Measurements from ENCODE around the gene SPINK8. TPM values are rescaled to one million over a fixed set of nuclear protein-coding genes. Genes with fewer than 3 reads are reported as not detected.

Gene SPINK8
- not detected in 2 replicates for total RNA-seq

GRCh38 chr3:48333346-48334245 is at the start of gene SPINK8:
TSS of gene SPINK8 (minus strand) at chr3:48333661. CDS start at chr3:48328341, 5,320 bp downstream.

DNA sequence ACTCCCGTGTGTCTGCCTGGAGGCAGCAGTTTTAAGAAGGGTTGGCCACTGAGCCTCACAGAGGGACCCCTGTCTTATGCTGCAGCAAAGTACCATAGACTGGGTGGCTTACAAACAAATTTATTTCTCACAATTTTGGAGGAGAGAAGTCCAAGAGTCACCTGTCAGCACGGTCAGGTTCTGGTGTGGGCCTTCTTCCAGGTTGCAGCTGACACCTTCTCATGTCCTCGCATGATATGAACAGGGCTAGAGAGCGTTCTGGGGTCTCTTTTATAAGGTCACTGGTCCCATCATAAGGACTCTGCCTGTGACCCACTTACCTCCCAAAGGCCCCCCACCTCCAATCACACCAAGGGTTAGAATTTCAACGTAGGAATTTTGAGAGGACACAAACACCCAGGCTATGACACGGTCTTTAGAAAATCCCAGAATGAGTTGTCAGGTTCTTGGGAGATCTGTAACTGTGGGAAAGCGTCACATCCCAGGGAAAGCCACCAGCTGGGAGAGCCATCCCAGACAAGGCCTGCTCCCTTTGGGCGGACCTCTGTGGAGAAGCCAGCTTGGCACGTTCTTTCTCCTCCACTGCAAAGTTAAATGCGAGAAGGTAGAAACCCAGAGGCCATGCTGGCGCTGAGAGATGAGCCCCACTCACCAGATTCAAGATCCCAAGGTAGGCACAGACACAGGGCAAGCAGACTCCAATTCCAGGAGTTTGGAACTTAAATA is 38.4 kb upstream of the SPINK8 start, which contains the start of gene FBXW12:
Gene FBXW12, plus strand, starts transcription at position 569 of the 726 bp plus-strand sequence. CDS start 549 bp downstream, outside the sequence.

DNA sequence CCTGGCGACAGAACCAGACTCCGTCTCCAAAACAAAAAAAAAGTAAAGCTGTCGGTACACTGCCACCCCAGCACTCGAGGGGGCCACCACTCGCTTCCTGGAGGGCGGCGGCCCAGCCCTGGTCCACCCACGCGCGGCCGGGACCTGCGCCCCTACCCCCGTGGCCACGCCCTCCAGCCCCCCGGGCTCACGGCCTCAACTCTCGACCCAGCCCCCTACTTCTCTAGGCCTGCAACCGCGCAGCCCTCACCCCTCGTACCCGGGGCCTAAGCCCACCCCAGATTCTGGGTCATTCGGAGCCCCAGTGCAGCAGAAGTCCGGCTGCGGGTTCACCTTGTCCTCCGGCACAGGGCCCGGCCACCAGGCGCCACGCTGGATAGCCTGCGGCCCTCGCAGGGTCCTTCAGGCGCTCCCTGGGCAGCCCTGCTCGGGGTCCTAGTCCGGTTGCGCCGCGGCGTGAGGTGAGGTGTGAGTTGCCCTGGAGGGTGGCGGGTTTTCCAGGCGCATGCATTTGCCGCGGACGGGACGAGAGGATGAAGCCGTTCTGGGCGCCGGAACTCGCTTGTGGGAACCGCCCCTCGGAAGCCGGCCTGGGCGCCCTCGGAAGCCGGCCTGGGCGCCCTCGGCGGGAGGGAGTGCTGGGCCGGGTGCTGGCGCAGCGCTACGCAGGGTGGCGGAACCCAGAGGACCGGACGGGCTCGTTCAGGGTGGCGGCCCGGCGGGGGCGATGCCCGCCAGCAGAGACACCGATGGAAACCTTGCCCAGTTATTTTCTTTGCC is 32.3 kb downstream of the SPINK8 start, which contains the start of gene NME6:
Gene NME6, minus strand, starts transcription at position 348 of the 780 bp plus-strand sequence.

Other genes with a start within 250 kb of the SPINK8 start
- 1.3 and 2.6 TPM in 2 replicates for gene CDC25A, start 145.2 kb downstream of the SPINK8 start, total RNA-seq
- gene CAMP, start 110.2 kb downstream of the SPINK8 start, total RNA-seq: not detected in 2 replicates
- gene ZNF589, start 92.6 kb downstream of the SPINK8 start, total RNA-seq: 4.8 and 5.1 TPM in 2 replicates
- gene NME6, start 32.3 kb downstream of the SPINK8 start, total RNA-seq: 37.4 and 40.0 TPM in 2 replicates
- 0.15 TPM in 1 of 2 replicates, not detected in the other for gene FBXW12, start 38.6 kb upstream of the SPINK8 start, total RNA-seq
- 41.3 and 76.4 TPM in 2 replicates for gene PLXNB1, start 96.4 kb upstream of the SPINK8 start, total RNA-seq
- gene CCDC51, start 106.5 kb upstream of the SPINK8 start, total RNA-seq: 40.0 and 42.8 TPM in 2 replicates
- 178 and 359 TPM in 2 replicates for gene TMA7, start 106.6 kb upstream of the SPINK8 start, total RNA-seq
- 5.7 and 6.6 TPM in 2 replicates for gene ATRIP, start 113.1 kb upstream of the SPINK8 start, total RNA-seq
- gene SHISA5, start 170.5 kb upstream of the SPINK8 start, total RNA-seq: 107 and 177 TPM in 2 replicates
- gene PFKFB4, start 223.1 kb upstream of the SPINK8 start, total RNA-seq: 10.0 and 12.2 TPM in 2 replicates
- 1.2 and 1.3 TPM in 2 replicates for gene UCN2, start 230.1 kb upstream of the SPINK8 start, total RNA-seq

Measured in smooth muscle cell of trachea (primary cell).